ENCODE data around the gene IFT74. TPM values are rescaled to one million over a fixed set of nuclear protein-coding genes. Genes with fewer than 3 reads are reported as not detected.
A peak's percentile ranks its signal among the peaks of the same experiment; 100 is the strongest.
"Not testable (repeated sequence)": the region's sequence is repeated elsewhere in the genome, so short reads cannot be mapped to it uniquely, and the experiment has no call there.

The IFT74 gene
- total RNA-seq, 1 experiment from 2014 or later: 7.1 TPM

GRCh38 chr9:27059907-27060306 is 103.7 kb downstream of the IFT74 start:
- H3K4me1 ChIP-seq (replicated peaks): no peaks in the 10 kb centered on the region
- H3K27me3 ChIP-seq (replicated peaks): no peaks in the 10 kb centered on the region
- no peaks in the 10 kb centered on the region for H3K36me3 ChIP-seq
- H3K4me3 ChIP-seq: no peak overlapping the region
- no peak overlapping the region for H3K27ac ChIP-seq
- DNase-seq (ENCODE audit: low read depth in 1 of 2, low spot score in 2 of 2): no peak
- no peaks in the 10 kb centered on the region for H3K9me3 ChIP-seq (replicated peaks)

GRCh38 chr9:27065288-27065687 is 109.1 kb downstream of the IFT74 start:
- H3K4me1 ChIP-seq (replicated peaks): no peaks in the 10 kb centered on the region
- no peak for DNase-seq (ENCODE audit: low read depth in 1 of 2, low spot score in 2 of 2)
- H3K36me3 ChIP-seq: no peaks in the 10 kb centered on the region
- H3K27ac ChIP-seq: no peak overlapping the region
- no peaks in the 10 kb centered on the region for H3K27me3 ChIP-seq (replicated peaks)
- H3K9me3 ChIP-seq (replicated peaks): no peaks in the 10 kb centered on the region
- H3K4me3 ChIP-seq: no peak overlapping the region

- Histone ChIP-seq H3K4me1 (replicated peaks) (no peaks in the 10 kb centered on the region), H3K36me3 (no peaks in the 10 kb centered on the region), H3K27me3 (replicated peaks) (no peaks in the 10 kb centered on the region), H3K9me3 (replicated peaks) (no peaks in the 10 kb centered on the region), H3K4me3 (no peak overlapping the region), H3K27ac (no peak overlapping the region)
- DNase-seq (ENCODE audit: low read depth in 1 of 2, low spot score in 2 of 2): no peak
These were observed 117.9 kb downstream of the IFT74 start for GRCh38 chr9:27073841-27074728.

GRCh38 chr9:27078685-27079084 is 122.5 kb downstream of the IFT74 start:
- Histone ChIP-seq H3K36me3 (no peaks in the 10 kb centered on the region), H3K27me3 (replicated peaks) (no peaks in the 10 kb centered on the region)
- DNase-seq (ENCODE audit: low read depth in 1 of 2, low spot score in 2 of 2): no peak

GRCh38 chr9:27085456-27085855 is 129.2 kb downstream of the IFT74 start:
- H3K4me3 ChIP-seq: no peak overlapping the region
- H3K4me1 ChIP-seq (replicated peaks): peaks cover 38% of the 10 kb centered on the region
- H3K27ac ChIP-seq: no peak overlapping the region
- H3K27me3 ChIP-seq (replicated peaks): no peaks in the 10 kb centered on the region
- DNase-seq (ENCODE audit: low read depth in 1 of 2, low spot score in 2 of 2): no peak
- H3K9me3 ChIP-seq (replicated peaks): no peaks in the 10 kb centered on the region
- H3K36me3 ChIP-seq: no peaks in the 10 kb centered on the region

More at GRCh38 chr9:27078685-27079084, 122.5 kb downstream of the IFT74 start:
- no peaks in the 10 kb centered on the region for H3K9me3 ChIP-seq (replicated peaks)
- H3K4me1 ChIP-seq (replicated peaks): no peaks in the 10 kb centered on the region
- H3K27ac ChIP-seq: no peak overlapping the region
- H3K4me3 ChIP-seq: no peak overlapping the region

GRCh38 chr9:27086818-27087680 is 130.8 kb downstream of the IFT74 start:
- Histone ChIP-seq H3K27ac (peak overlapping the region; percentile 93), H3K27me3 (replicated peaks) (no peaks in the 10 kb centered on the region), H3K9me3 (replicated peaks) (no peaks in the 10 kb centered on the region), H3K4me3 (no peak overlapping the region), H3K4me1 (replicated peaks) (peaks cover 41% of the 10 kb centered on the region), H3K36me3 (no peaks in the 10 kb centered on the region)
- DNase-seq (ENCODE audit: low read depth in 1 of 2, low spot score in 2 of 2): peak; percentile 77 to 79

GRCh38 chr9:27088981-27089380 is 132.8 kb downstream of the IFT74 start:
- Histone ChIP-seq H3K4me1 (replicated peaks) (peaks cover 45% of the 10 kb centered on the region), H3K27ac (peak overlapping the region; percentile 93)

GRCh38 chr9:27089706-27090105 is 133.5 kb downstream of the IFT74 start:
- DNase-seq (ENCODE audit: low read depth in 1 of 2, low spot score in 2 of 2): no peak
- H3K4me1 ChIP-seq (replicated peaks): peaks cover 52% of the 10 kb centered on the region
- no peaks in the 10 kb centered on the region for H3K9me3 ChIP-seq (replicated peaks)
- H3K36me3 ChIP-seq: no peaks in the 10 kb centered on the region
- no peaks in the 10 kb centered on the region for H3K27me3 ChIP-seq (replicated peaks)
- peak overlapping the region; percentile 93; the same call in 1 of the 2 replicates for H3K27ac ChIP-seq
- H3K4me3 ChIP-seq: no peak overlapping the region

More at GRCh38 chr9:27088981-27089380, 132.8 kb downstream of the IFT74 start:
- no peaks in the 10 kb centered on the region for H3K9me3 ChIP-seq (replicated peaks)
- no peak for DNase-seq (ENCODE audit: low read depth in 1 of 2, low spot score in 2 of 2)
- no peaks in the 10 kb centered on the region for H3K27me3 ChIP-seq (replicated peaks)
- no peaks in the 10 kb centered on the region for H3K36me3 ChIP-seq
- no peak overlapping the region for H3K4me3 ChIP-seq

GRCh38 chr9:27090231-27090630 is 134.0 kb downstream of the IFT74 start:
- H3K27ac ChIP-seq: no peak overlapping the region
- no peaks in the 10 kb centered on the region for H3K9me3 ChIP-seq (replicated peaks)
- no peak for DNase-seq (ENCODE audit: low read depth in 1 of 2, low spot score in 2 of 2)
- H3K36me3 ChIP-seq: no peaks in the 10 kb centered on the region
- no peaks in the 10 kb centered on the region for H3K27me3 ChIP-seq (replicated peaks)
- H3K4me3 ChIP-seq: no peak overlapping the region
- H3K4me1 ChIP-seq (replicated peaks): peaks cover 56% of the 10 kb centered on the region

GRCh38 chr9:27090711-27091110 is 134.5 kb downstream of the IFT74 start:
- H3K27ac ChIP-seq: no peak overlapping the region
- H3K36me3 ChIP-seq: no peaks in the 10 kb centered on the region
- no peaks in the 10 kb centered on the region for H3K9me3 ChIP-seq (replicated peaks)
- H3K27me3 ChIP-seq (replicated peaks): no peaks in the 10 kb centered on the region
- no peak overlapping the region for H3K4me3 ChIP-seq
- no peak for DNase-seq (ENCODE audit: low read depth in 1 of 2, low spot score in 2 of 2)
- H3K4me1 ChIP-seq (replicated peaks): peaks cover 61% of the 10 kb centered on the region

- H3K4me1 ChIP-seq (replicated peaks): peaks cover 47% of the 10 kb centered on the region
- H3K9me3 ChIP-seq (replicated peaks); DNase-seq (ENCODE audit: low read depth in 1 of 2, low spot score in 2 of 2); H3K27me3 ChIP-seq (replicated peaks); H3K27ac ChIP-seq; H3K4me3 ChIP-seq; H3K36me3 ChIP-seq: not testable (repeated sequence)
These were observed 136.3 kb downstream of the IFT74 start for GRCh38 chr9:27092496-27092895.

GRCh38 chr9:27093384-27094067 is 137.3 kb downstream of the IFT74 start:
- H3K4me1 ChIP-seq (replicated peaks): peaks cover 36% of the 10 kb centered on the region
- H3K36me3 ChIP-seq; H3K9me3 ChIP-seq (replicated peaks); H3K27me3 ChIP-seq (replicated peaks); DNase-seq (ENCODE audit: low read depth in 1 of 2, low spot score in 2 of 2); H3K4me3 ChIP-seq: not testable (repeated sequence)
- peak overlapping the region; percentile 53 for H3K27ac ChIP-seq

- Histone ChIP-seq H3K9me3 (replicated peaks) (no peaks in the 10 kb centered on the region), H3K36me3 (no peaks in the 10 kb centered on the region), H3K27ac (peak overlapping the region; percentile 56), H3K27me3 (replicated peaks) (no peaks in the 10 kb centered on the region), H3K4me1 (replicated peaks) (peaks cover 24% of the 10 kb centered on the region), H3K4me3 (no peak overlapping the region)
- peak; percentile 79 to 84 for DNase-seq (ENCODE audit: low read depth in 1 of 2, low spot score in 2 of 2)
These were observed 138.6 kb downstream of the IFT74 start for GRCh38 chr9:27094640-27095298.
